ENCODE measurements around the gene NLRP4.

DNA sequence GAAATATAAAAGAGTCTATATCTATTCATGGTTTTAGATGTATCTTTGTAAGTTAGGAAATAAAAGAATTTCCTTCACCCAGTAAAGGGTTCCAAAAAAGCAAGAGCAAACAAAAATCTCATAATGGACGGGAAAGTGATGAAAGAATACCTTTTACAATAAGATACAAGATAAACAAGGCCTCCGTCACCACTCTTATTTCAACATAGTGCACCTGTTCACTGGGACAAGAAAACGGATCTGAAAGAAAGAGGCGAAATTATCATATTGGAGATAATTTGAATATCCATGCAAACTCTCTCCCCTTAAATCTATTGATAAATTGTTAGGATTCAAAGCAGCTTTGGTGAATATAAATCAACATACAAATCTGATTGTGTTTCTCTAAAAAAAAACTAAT is 3.7 kb upstream of the NLRP4 start:
- TF ChIP-seq POLR2A (IDR thresholded peaks at IDR 0.05; ENCODE audit: low read depth, low read length), result no peak
- TF ChIP-seq POLR2AphosphoS5 (IDR thresholded peaks at IDR 0.05; ENCODE audit: low read depth, low read length), result no peak
- TF ChIP-seq TAF1 (IDR thresholded peaks at IDR 0.05; ENCODE audit: low read depth, low read length), result no peak
- no peak for TF ChIP-seq SPI1 (IDR thresholded peaks at IDR 0.05; ENCODE audit: low read depth, low read length)

Measured in GM12891 (cell line).